HEK293 (cell line): ENCODE data around the gene ATAT1.
A peak's percentile ranks its signal among the peaks of the same experiment; 100 is the strongest.

Experiments used
- CTCF ChIA-PET: fragments of 350-600 bp; formaldehyde crosslinking; extraction: SDS; loops from one replicate; lab custom pipeline; 2021; ENCODE audit warnings: antibody characterized with exemption; lab: Yijun Ruan, JAX
- POLR2A ChIA-PET: fragments of 300-600 bp; formaldehyde crosslinking; extraction: SDS; loops from one replicate; lab custom pipeline; 2020; ENCODE audit warnings: antibody characterized with exemption, inconsistent platforms; lab: Yijun Ruan, JAX
- H3K27ac ChIP-seq: fragments of 200-500 bp; sonication (Bioruptor generic); 2 replicates; pipeline ENCODE4 v1.5.1; 2014; ENCODE audit warnings: low read depth, low read length, control low read depth, inconsistent platforms; ENCODE audit errors: extremely low read depth
- H3K36me3 ChIP-seq, 2 experiments: fragments of 200-500 bp in 1 of 2; sonication (Bioruptor generic) in 1 of 2; 1 replicate in 1 of 2; 2 replicates in 1 of 2; pipeline ENCODE4 v1.5.1; 2014 to 2017; ENCODE audit warnings: inconsistent platforms in 2 of 2, low read length in 2 of 2; ENCODE audit not compliant: control insufficient read depth in 2 of 2, insufficient read depth in 1 of 2
- H3K4me1 ChIP-seq: fragments of 200-500 bp; sonication (Bioruptor generic); 2 replicates; pipeline ENCODE4 v1.5.1; 2014; ENCODE audit warnings: mild to moderate bottlenecking, low read length, inconsistent platforms; ENCODE audit not compliant: control insufficient read depth, insufficient read depth
- H3K4me3 ChIP-seq: 2 replicates; pipeline ENCODE4 v1.5.1; 2011; ENCODE audit warnings: low read depth, mild to moderate bottlenecking, control low read depth, low read length, moderate library complexity
- H3K9me3 ChIP-seq: fragments of 200-500 bp; sonication (Bioruptor generic); 2 replicates; pipeline ENCODE4 v1.5.1; 2014; ENCODE audit warnings: low read depth, low read length, inconsistent platforms; ENCODE audit not compliant: control insufficient read depth, insufficient read depth
- BCL11A ChIP-seq: fragments of 450-650 bp; formaldehyde crosslinking; IDR thresholded peaks from 2 replicates; pipeline ENCODE4 v1.5.1; 2016; ENCODE audit warnings: low read depth, missing biosample characterization, missing genetic modification characterization
- HIC1 ChIP-seq: fragments of 450-650 bp; formaldehyde crosslinking; IDR thresholded peaks from 2 replicates; pipeline ENCODE4 v1.5.1; 2016; ENCODE audit warnings: missing biosample characterization, missing genetic modification characterization
- HOXD13 ChIP-seq: sonication (generic); formaldehyde crosslinking; IDR thresholded peaks from 2 replicates; pipeline ENCODE4 v1.8.0; 2022; ENCODE audit warnings: missing genetic modification reagents, borderline replicate concordance
- IKZF3 ChIP-seq: fragments of 450-650 bp; IDR thresholded peaks from 2 replicates; pipeline ENCODE4 v1.5.0; 2018; ENCODE audit warnings: missing biosample characterization, mild to moderate bottlenecking, missing genetic modification characterization, moderate library complexity
- KLF16 ChIP-seq: fragments of 450-650 bp; formaldehyde crosslinking; IDR thresholded peaks from 2 replicates; pipeline ENCODE4 v1.5.1; 2017; ENCODE audit warnings: missing biosample characterization, missing genetic modification characterization
- PBX3 ChIP-seq: sonication (generic); formaldehyde crosslinking; IDR thresholded peaks from 2 replicates; pipeline ENCODE4 v1.8.1; 2022; ENCODE audit warnings: mild to moderate bottlenecking, moderate library complexity, missing genetic modification reagents
- SP3 ChIP-seq: fragments of 450-650 bp; formaldehyde crosslinking; IDR thresholded peaks from 2 replicates; pipeline ENCODE4 v1.5.1; 2016; ENCODE audit warnings: missing biosample characterization, missing genetic modification characterization
- WT1 ChIP-seq: fragments of 450-650 bp; formaldehyde crosslinking; IDR thresholded peaks from 2 replicates; pipeline ENCODE4 v1.5.1; 2016; ENCODE audit warnings: missing biosample characterization, missing genetic modification characterization
- ZBTB6 ChIP-seq: fragments of 450-650 bp; formaldehyde crosslinking; IDR thresholded peaks from 2 replicates; pipeline ENCODE4 v1.5.1; 2017; ENCODE audit warnings: missing biosample characterization, missing genetic modification characterization
- ZNF132 ChIP-seq: fragments of 450-650 bp; formaldehyde crosslinking; IDR thresholded peaks from 2 replicates; pipeline ENCODE4 v1.5.1; 2017; ENCODE audit warnings: missing biosample characterization, missing genetic modification characterization, borderline replicate concordance
- ZNF19 ChIP-seq: fragments of 450-650 bp; formaldehyde crosslinking; IDR thresholded peaks from 2 replicates; pipeline ENCODE4; 2016; ENCODE audit warnings: missing biosample characterization, missing genetic modification characterization, low read depth
- ZNF214 ChIP-seq: fragments of 450-650 bp; formaldehyde crosslinking; IDR thresholded peaks from 2 replicates; pipeline ENCODE4 v1.5.1; 2017; ENCODE audit warnings: missing biosample characterization, mild to moderate bottlenecking, missing genetic modification characterization, borderline replicate concordance
- ZNF221 ChIP-seq: fragments of 450-650 bp; formaldehyde crosslinking; IDR thresholded peaks from 2 replicates; pipeline ENCODE4 v1.5.1; 2017; ENCODE audit warnings: missing biosample characterization, missing genetic modification characterization, borderline replicate concordance
- ZNF274 ChIP-seq, 2 experiments: fragments of 200-500 bp in 1 of 2; fragments of 450-650 bp in 1 of 2; sonication (Bioruptor generic) in 1 of 2; formaldehyde crosslinking in 1 of 2; IDR thresholded peaks; 2 replicates each; pipeline versions ENCODE4 v1.5.1 to v1.6.1; 2014 to 2016; ENCODE audit warnings: borderline replicate concordance in 1 of 2, inconsistent platforms in 1 of 2, low read length in 1 of 2, missing biosample characterization in 1 of 2, missing genetic modification characterization in 1 of 2
- ZNF311 ChIP-seq: fragments of 450-650 bp; formaldehyde crosslinking; IDR thresholded peaks from 2 replicates; pipeline ENCODE4 v1.5.1; 2017; ENCODE audit warnings: missing biosample characterization, missing genetic modification characterization, borderline replicate concordance
- ZNF341 ChIP-seq: fragments of 450-650 bp; formaldehyde crosslinking; IDR thresholded peaks from 2 replicates; pipeline ENCODE4; 2016; ENCODE audit warnings: low read depth, missing biosample characterization, missing genetic modification characterization
- ZNF354C ChIP-seq: fragments of 450-650 bp; formaldehyde crosslinking; IDR thresholded peaks from 2 replicates; pipeline ENCODE4 v1.5.1; 2016; ENCODE audit warnings: missing biosample characterization, missing genetic modification characterization, low read depth, borderline replicate concordance
- ZNF362 ChIP-seq: fragments of 450-650 bp; formaldehyde crosslinking; IDR thresholded peaks from 2 replicates; pipeline ENCODE4 v1.5.1; 2016; ENCODE audit warnings: missing biosample characterization, missing genetic modification characterization
- ZNF394 ChIP-seq: fragments of 450-650 bp; formaldehyde crosslinking; IDR thresholded peaks from 2 replicates; pipeline ENCODE4 v1.5.1; 2016; ENCODE audit warnings: missing biosample characterization, missing genetic modification characterization, mild to moderate bottlenecking, moderate library complexity, borderline replicate concordance
- ZNF514 ChIP-seq: fragments of 450-650 bp; formaldehyde crosslinking; IDR thresholded peaks from 2 replicates; pipeline ENCODE4 v1.5.1; 2016; ENCODE audit warnings: missing biosample characterization, missing genetic modification characterization
- ZNF555 ChIP-seq: fragments of 450-650 bp; formaldehyde crosslinking; conservative IDR thresholded peaks from 2 replicates; pipeline ENCODE4 v1.5.1; 2017; ENCODE audit warnings: missing biosample characterization, mild to moderate bottlenecking, missing genetic modification characterization, inconsistent platforms
- ZNF558 ChIP-seq: fragments of 450-650 bp; formaldehyde crosslinking; IDR thresholded peaks from 2 replicates; pipeline ENCODE4 v1.5.1; 2016; ENCODE audit warnings: missing biosample characterization, missing genetic modification characterization
- ZNF571 ChIP-seq: fragments of 450-650 bp; formaldehyde crosslinking; IDR thresholded peaks from 2 replicates; pipeline ENCODE4 v1.5.0; 2017; ENCODE audit warnings: missing biosample characterization, missing genetic modification characterization
- ZNF580 ChIP-seq: fragments of 450-650 bp; formaldehyde crosslinking; IDR thresholded peaks from 2 replicates; pipeline ENCODE4 v1.5.1; 2016; ENCODE audit warnings: missing biosample characterization, missing genetic modification characterization
- ZNF639 ChIP-seq: fragments of 450-650 bp; formaldehyde crosslinking; IDR thresholded peaks from 2 replicates; pipeline ENCODE4 v1.5.1; 2016; ENCODE audit warnings: missing biosample characterization, missing genetic modification characterization
- ZNF843 ChIP-seq: fragments of 450-650 bp; formaldehyde crosslinking; IDR thresholded peaks from 2 replicates; pipeline ENCODE4 v1.5.1; 2016; ENCODE audit warnings: missing biosample characterization, missing genetic modification characterization

The ATAT1 gene

GRCh38 chr6:30614843-30615218 is 11.8 kb upstream of the ATAT1 start (continued):
- TF ChIP-seq ZNF221 (no peak), HIC1 (tag by site-specific recombination) (0 out of 2 replicates have a peak, but pooled peaks have one; percentile 40)

- peaks cover 18% of the 10 kb centered on the region for H3K4me1 ChIP-seq
- peak overlapping the region; percentile 65 for H3K27ac ChIP-seq
- CTCF ChIA-PET: interaction anchor here (0.6 to 3.2 kb wide), 10 partner anchors 16 to 130 kb away, joined by 3 to 16 read pairs (median 3); partner anchors contain the start of gene DHX16
- H3K36me3 ChIP-seq: peaks cover 4 to 37% of the 10 kb centered on the region in 2 experiments; a peak in 2 of 3 replicates
- no peaks in the 10 kb centered on the region for H3K9me3 ChIP-seq
- peak overlapping the region; percentile 74 for H3K4me3 ChIP-seq
- POLR2A ChIA-PET: interaction anchor here (0.6 to 4.8 kb wide), 52 partner anchors 8 to 515 kb away, joined by 3 to 197 read pairs (median 5); partner anchors contain the start of genes ABCF1, ATAT1, C6orf136 and DDR1
- TF ChIP-seq ZNF19 (tag by site-specific recombination): no peak
- peak; percentile 81 for TF ChIP-seq IKZF3 (tag by site-specific recombination)
- no peak for TF ChIP-seq ZNF354C
- no peak for TF ChIP-seq ZNF274 (IDR thresholded peaks at IDR 0.05; ENCODE audit: low read length)
- TF ChIP-seq ZNF274 (tag by site-specific recombination; IDR thresholded peaks at IDR 0.05; ENCODE audit: borderline replicate concordance): no peak
- TF ChIP-seq ZNF394: no peak; the same call in 1 of the 2 replicates
- no peak for TF ChIP-seq ZNF311 (tag by site-specific recombination)
- no peak for TF ChIP-seq BCL11A (tag by site-specific recombination)
- TF ChIP-seq ZNF580: no peak
- no peak for TF ChIP-seq ZNF571 (tag by site-specific recombination)
- no peak for TF ChIP-seq ZNF514 (tag by site-specific recombination)
- TF ChIP-seq HOXD13 (CRISPR knock-in tag): no peak
- no peak; the same call in 1 of the 2 replicates for TF ChIP-seq ZBTB6 (tag by site-specific recombination)
- peak; percentile 98 for TF ChIP-seq ZNF362 (tag by site-specific recombination)
- TF ChIP-seq WT1 (tag by site-specific recombination): no peak; the same call in none of the 2 replicates
- TF ChIP-seq ZNF558 (tag by site-specific recombination): no peak
- no peak for TF ChIP-seq ZNF132
- no peak for TF ChIP-seq ZNF341 (tag by site-specific recombination)
- no peak for TF ChIP-seq ZNF843
- TF ChIP-seq ZNF639: peak; percentile 36
- TF ChIP-seq ZNF214 (tag by site-specific recombination): no peak
- TF ChIP-seq PBX3: no peak
- no peak for TF ChIP-seq KLF16 (tag by site-specific recombination)
- peak; percentile 59; the same call in 1 of the 2 replicates for TF ChIP-seq SP3 (tag by site-specific recombination)
- TF ChIP-seq ZNF555 (tag by site-specific recombination): no peak
Observed at GRCh38 chr6:30615219-30615957, 11.3 kb upstream of the ATAT1 start.
